ENCODE measurements around the gene JUN.

DNA sequence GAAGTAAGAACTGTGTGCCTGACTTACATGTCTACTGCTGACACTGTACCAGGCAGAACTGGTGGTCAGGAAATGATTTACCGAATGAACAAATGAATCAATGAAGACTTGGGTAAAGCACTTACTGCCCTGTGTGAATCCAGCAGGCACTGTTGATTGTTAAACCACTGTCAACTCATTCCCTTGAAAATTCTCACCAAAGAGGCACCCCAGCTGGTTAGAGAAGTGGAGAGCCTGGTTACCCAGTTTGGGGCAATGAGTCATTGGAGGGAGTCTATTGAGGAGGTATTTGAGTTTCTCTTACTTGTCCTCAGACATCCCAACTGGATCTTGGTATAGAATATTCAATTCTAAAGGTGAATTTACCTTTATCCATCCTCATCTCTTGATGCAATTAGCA, 34.2 kb downstream of the JUN start:
- TF ChIP-seq POLR2A (IDR thresholded peaks at IDR 0.05) (no peak), POLR2AphosphoS5 (IDR thresholded peaks at IDR 0.05) (no peak)
